ENCODE data around the gene HECTD4.
"Not testable (repeated sequence)": the region's sequence is repeated elsewhere in the genome, so short reads cannot be mapped to it uniquely, and the experiment has no call there.

Gene HECTD4

DNA sequence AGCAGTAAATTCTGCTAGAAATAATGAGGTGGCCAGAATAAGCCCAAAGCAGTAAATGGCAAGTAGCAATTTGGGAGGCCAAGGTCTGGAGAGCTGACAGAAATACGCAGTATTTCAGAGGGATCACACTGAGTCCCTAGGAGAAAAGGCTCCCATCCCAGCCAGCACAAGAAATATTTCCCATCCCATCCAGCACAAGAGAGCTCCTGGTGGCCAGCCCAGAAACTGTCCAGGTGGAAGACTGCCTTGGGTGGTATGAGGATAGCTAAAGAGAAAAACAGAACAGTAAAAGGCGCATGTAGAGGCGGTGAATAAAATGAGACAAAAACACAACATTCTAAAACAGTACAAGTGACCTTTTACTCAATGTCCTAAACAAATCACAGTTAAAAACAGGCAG, 120.7 kb downstream of the HECTD4 start:
- H3K9ac ChIP-seq (ENCODE audit: low read length) = no peak overlapping the region
- no peak overlapping the region for H3K27ac ChIP-seq (ENCODE audit: low read depth, low read length)
- peaks cover 6% of the 10 kb centered on the region for H3K36me3 ChIP-seq (ENCODE audit: control insufficient read depth, insufficient read depth, low read length)
- no peak overlapping the region for H3K4me3 ChIP-seq (ENCODE audit: low read length)
- no peaks in the 10 kb centered on the region for H3K4me1 ChIP-seq (ENCODE audit: control insufficient read depth, insufficient read depth, low read length)
- H3K27me3 ChIP-seq (ENCODE audit: control insufficient read depth, insufficient read depth, low read length) = no peaks in the 10 kb centered on the region

- peaks cover 15% of the 10 kb centered on the region for H3K36me3 ChIP-seq (ENCODE audit: control insufficient read depth, insufficient read depth, low read length)
These were observed 123.3 kb downstream of the HECTD4 start for GRCh38 chr12:112258926-112259325.

GRCh38 chr12:112256780-112257179, 125.5 kb downstream of the HECTD4 start:
- Histone ChIP-seq H3K4me1 (ENCODE audit: control insufficient read depth, insufficient read depth, low read length) (no peaks in the 10 kb centered on the region), H3K27ac (ENCODE audit: low read depth, low read length) (no peak overlapping the region), H3K4me3 (ENCODE audit: low read length) (no peak overlapping the region), H3K36me3 (ENCODE audit: control insufficient read depth, insufficient read depth, low read length) (peaks cover 23% of the 10 kb centered on the region), H3K9ac (ENCODE audit: low read length) (no peak overlapping the region), H3K27me3 (ENCODE audit: control insufficient read depth, insufficient read depth, low read length) (no peaks in the 10 kb centered on the region)

More at GRCh38 chr12:112258926-112259325, 123.3 kb downstream of the HECTD4 start:
- no peak overlapping the region for H3K27ac ChIP-seq (ENCODE audit: low read depth, low read length)
- H3K9ac ChIP-seq (ENCODE audit: low read length) = no peak overlapping the region
- H3K4me3 ChIP-seq (ENCODE audit: low read length) = no peak overlapping the region
- H3K27me3 ChIP-seq (ENCODE audit: control insufficient read depth, insufficient read depth, low read length) = no peaks in the 10 kb centered on the region
- no peaks in the 10 kb centered on the region for H3K4me1 ChIP-seq (ENCODE audit: control insufficient read depth, insufficient read depth, low read length)

- H3K36me3 ChIP-seq (ENCODE audit: control insufficient read depth, insufficient read depth, low read length) = peaks cover 28% of the 10 kb centered on the region
- no peaks in the 10 kb centered on the region for H3K4me1 ChIP-seq (ENCODE audit: control insufficient read depth, insufficient read depth, low read length)
- no peaks in the 10 kb centered on the region for H3K27me3 ChIP-seq (ENCODE audit: control insufficient read depth, insufficient read depth, low read length)
- no peak overlapping the region for H3K27ac ChIP-seq (ENCODE audit: low read depth, low read length)
- no peak overlapping the region for H3K9ac ChIP-seq (ENCODE audit: low read length)
- no peak overlapping the region for H3K4me3 ChIP-seq (ENCODE audit: low read length)
These were observed 130.0 kb downstream of the HECTD4 start for GRCh38 chr12:112252184-112252583.

GRCh38 chr12:112244902-112245301, 137.3 kb downstream of the HECTD4 start:
- H3K9ac ChIP-seq (ENCODE audit: low read length); H3K27ac ChIP-seq (ENCODE audit: low read depth, low read length); H3K27me3 ChIP-seq (ENCODE audit: control insufficient read depth, insufficient read depth, low read length); H3K4me3 ChIP-seq (ENCODE audit: low read length); H3K4me1 ChIP-seq (ENCODE audit: control insufficient read depth, insufficient read depth, low read length): not testable (repeated sequence)
- H3K36me3 ChIP-seq (ENCODE audit: control insufficient read depth, insufficient read depth, low read length) = peaks cover 21% of the 10 kb centered on the region

DNA sequence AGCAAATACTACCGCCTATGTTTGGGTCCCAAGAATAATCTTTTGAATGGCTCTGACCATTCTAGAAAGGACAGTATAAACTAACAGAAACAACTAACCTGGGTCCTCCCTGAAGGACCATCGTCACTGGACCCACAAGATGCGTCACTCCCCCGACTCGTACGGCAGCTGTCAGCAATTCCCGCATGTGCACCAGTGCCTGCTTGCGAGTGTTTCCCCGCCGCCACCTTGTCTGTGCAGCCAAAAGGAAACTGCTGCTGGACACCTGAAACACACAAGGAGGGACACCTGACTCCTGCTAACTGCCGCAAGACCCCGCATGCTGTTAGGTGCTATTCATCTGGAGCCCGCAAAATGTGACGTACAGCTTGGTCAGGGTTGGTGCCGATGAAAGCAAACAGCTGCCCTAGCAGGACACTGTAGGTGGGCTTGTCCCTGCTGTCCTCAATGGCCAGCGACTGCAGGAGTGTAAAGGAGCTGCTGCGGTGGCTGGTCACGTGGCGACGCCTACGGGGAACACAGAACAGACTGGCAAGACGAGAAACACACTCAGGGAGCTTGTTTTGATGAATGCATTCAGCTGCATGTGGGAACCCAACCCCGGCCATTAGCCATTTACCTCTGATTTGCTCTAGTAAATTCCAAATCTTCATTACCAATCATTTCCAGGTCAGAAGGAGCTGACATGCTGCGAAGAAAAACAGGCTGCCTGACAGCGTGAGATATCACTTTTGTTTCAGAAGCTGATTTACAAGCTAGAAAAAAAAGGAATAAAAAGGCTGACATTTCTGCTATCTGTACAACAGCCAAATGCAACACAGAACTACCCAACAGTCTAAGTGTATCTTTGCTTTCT, 138.7 kb downstream of the HECTD4 start:
- Histone ChIP-seq H3K36me3 (ENCODE audit: control insufficient read depth, insufficient read depth, low read length) (peaks cover 24% of the 10 kb centered on the region), H3K9ac (ENCODE audit: low read length) (no peak overlapping the region), H3K27me3 (ENCODE audit: control insufficient read depth, insufficient read depth, low read length) (no peaks in the 10 kb centered on the region), H3K27ac (ENCODE audit: low read depth, low read length) (no peak overlapping the region), H3K4me3 (ENCODE audit: low read length) (no peak overlapping the region), H3K4me1 (ENCODE audit: control insufficient read depth, insufficient read depth, low read length) (no peaks in the 10 kb centered on the region)

DNA sequence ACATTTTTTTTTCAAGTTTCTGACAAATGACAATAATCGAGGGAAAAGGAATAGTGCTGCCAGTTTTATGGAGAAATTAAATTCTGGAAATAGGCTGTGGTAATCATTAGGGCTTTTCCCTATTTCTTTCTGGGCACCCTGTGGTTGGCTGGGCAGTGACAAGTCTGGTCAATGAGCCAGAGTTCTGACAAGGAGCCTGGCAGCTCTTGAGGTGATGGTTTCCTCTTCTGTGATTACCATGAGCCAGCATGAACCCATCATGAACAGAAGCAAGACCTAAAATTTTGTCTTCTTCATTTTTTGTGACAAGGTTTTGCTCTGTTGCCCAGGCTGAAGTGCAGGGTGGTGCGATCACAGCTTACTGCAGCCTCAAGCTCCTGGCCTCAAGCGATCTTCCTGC, 141.1 kb downstream of the HECTD4 start:
- no peak overlapping the region for H3K27ac ChIP-seq (ENCODE audit: low read depth, low read length)
- H3K4me3 ChIP-seq (ENCODE audit: low read length) = no peak overlapping the region
- H3K36me3 ChIP-seq (ENCODE audit: control insufficient read depth, insufficient read depth, low read length) = peaks cover 29% of the 10 kb centered on the region
- no peak overlapping the region for H3K9ac ChIP-seq (ENCODE audit: low read length)
- H3K4me1 ChIP-seq (ENCODE audit: control insufficient read depth, insufficient read depth, low read length) = no peaks in the 10 kb centered on the region
- H3K27me3 ChIP-seq (ENCODE audit: control insufficient read depth, insufficient read depth, low read length) = no peaks in the 10 kb centered on the region

GRCh38 chr12:112239881-112240280, 142.3 kb downstream of the HECTD4 start:
- H3K4me1 ChIP-seq (ENCODE audit: control insufficient read depth, insufficient read depth, low read length) = no peaks in the 10 kb centered on the region
- H3K27me3 ChIP-seq (ENCODE audit: control insufficient read depth, insufficient read depth, low read length) = no peaks in the 10 kb centered on the region
- peaks cover 32% of the 10 kb centered on the region for H3K36me3 ChIP-seq (ENCODE audit: control insufficient read depth, insufficient read depth, low read length)
- H3K4me3 ChIP-seq (ENCODE audit: low read length) = no peak overlapping the region
- H3K27ac ChIP-seq (ENCODE audit: low read depth, low read length) = no peak overlapping the region
- H3K9ac ChIP-seq (ENCODE audit: low read length) = no peak overlapping the region

- no peaks in the 10 kb centered on the region for H3K4me1 ChIP-seq (ENCODE audit: control insufficient read depth, insufficient read depth, low read length)
- H3K4me3 ChIP-seq (ENCODE audit: low read length) = no peak overlapping the region
- no peaks in the 10 kb centered on the region for H3K27me3 ChIP-seq (ENCODE audit: control insufficient read depth, insufficient read depth, low read length)
- H3K27ac ChIP-seq (ENCODE audit: low read depth, low read length) = no peak overlapping the region
- no peak overlapping the region for H3K9ac ChIP-seq (ENCODE audit: low read length)
- H3K36me3 ChIP-seq (ENCODE audit: control insufficient read depth, insufficient read depth, low read length) = peaks cover 38% of the 10 kb centered on the region
These were observed 143.2 kb downstream of the HECTD4 start for GRCh38 chr12:112239020-112239419.

DNA sequence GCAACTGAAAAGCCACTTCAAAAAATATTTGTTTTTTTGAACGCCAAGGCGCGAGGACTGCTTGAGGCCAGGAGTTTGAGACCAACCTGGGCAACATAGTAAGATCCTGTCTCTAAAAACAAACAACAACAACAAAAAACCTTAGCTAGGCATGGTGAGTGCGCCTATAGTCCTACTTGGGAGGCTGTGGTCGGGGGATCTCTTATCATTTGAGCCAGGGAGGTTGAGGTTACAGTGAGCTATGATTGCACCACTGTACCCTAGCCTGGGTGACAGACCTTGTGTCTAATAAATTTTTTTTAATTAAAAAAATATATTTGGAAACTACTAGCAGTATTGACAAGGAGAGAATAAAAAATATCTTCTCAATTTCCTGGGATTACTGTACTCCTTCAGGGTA, 143.8 kb downstream of the HECTD4 start:
- H3K27me3 ChIP-seq (ENCODE audit: control insufficient read depth, insufficient read depth, low read length) = no peaks in the 10 kb centered on the region
- H3K36me3 ChIP-seq (ENCODE audit: control insufficient read depth, insufficient read depth, low read length) = peaks cover 35% of the 10 kb centered on the region
- no peak overlapping the region for H3K9ac ChIP-seq (ENCODE audit: low read length)
- no peak overlapping the region for H3K27ac ChIP-seq (ENCODE audit: low read depth, low read length)
- no peak overlapping the region for H3K4me3 ChIP-seq (ENCODE audit: low read length)
- no peaks in the 10 kb centered on the region for H3K4me1 ChIP-seq (ENCODE audit: control insufficient read depth, insufficient read depth, low read length)

- H3K36me3 ChIP-seq (ENCODE audit: control insufficient read depth, insufficient read depth, low read length) = peaks cover 38% of the 10 kb centered on the region
- H3K27ac ChIP-seq (ENCODE audit: low read depth, low read length) = no peak overlapping the region
These were observed 145.4 kb downstream of the HECTD4 start for GRCh38 chr12:112236786-112237185.

DNA sequence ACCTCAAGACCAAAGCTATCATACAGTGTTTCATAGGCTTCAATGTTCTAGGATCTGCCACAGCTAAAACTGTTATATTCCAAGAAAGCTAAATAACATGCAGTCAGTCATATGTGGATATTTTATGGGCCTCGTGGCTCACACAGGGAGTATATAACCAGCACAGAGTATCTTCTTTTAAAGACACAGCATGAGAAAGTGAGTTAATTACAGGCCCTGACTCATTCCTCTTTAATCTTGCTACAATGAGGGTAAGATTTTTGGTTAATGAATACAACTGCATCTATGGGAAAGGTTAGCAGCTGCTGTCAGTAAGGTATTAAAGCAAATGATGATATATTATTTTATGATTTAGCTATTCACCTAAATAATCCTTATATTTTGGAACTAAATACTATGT, 145.8 kb downstream of the HECTD4 start:
- no peaks in the 10 kb centered on the region for H3K4me1 ChIP-seq (ENCODE audit: control insufficient read depth, insufficient read depth, low read length)
- no peak overlapping the region for H3K4me3 ChIP-seq (ENCODE audit: low read length)
- H3K27ac ChIP-seq (ENCODE audit: low read depth, low read length) = no peak overlapping the region
- H3K27me3 ChIP-seq (ENCODE audit: control insufficient read depth, insufficient read depth, low read length) = no peaks in the 10 kb centered on the region
- no peak overlapping the region for H3K9ac ChIP-seq (ENCODE audit: low read length)
- H3K36me3 ChIP-seq (ENCODE audit: control insufficient read depth, insufficient read depth, low read length) = peaks cover 37% of the 10 kb centered on the region

More at GRCh38 chr12:112236786-112237185, 145.4 kb downstream of the HECTD4 start:
- Histone ChIP-seq H3K4me1 (ENCODE audit: control insufficient read depth, insufficient read depth, low read length) (no peaks in the 10 kb centered on the region), H3K4me3 (ENCODE audit: low read length) (no peak overlapping the region), H3K27me3 (ENCODE audit: control insufficient read depth, insufficient read depth, low read length) (no peaks in the 10 kb centered on the region), H3K9ac (ENCODE audit: low read length) (no peak overlapping the region)

GRCh38 chr12:112234303-112234702, 147.9 kb downstream of the HECTD4 start:
- H3K36me3 ChIP-seq (ENCODE audit: control insufficient read depth, insufficient read depth, low read length) = peaks cover 32% of the 10 kb centered on the region
- H3K27me3 ChIP-seq (ENCODE audit: control insufficient read depth, insufficient read depth, low read length) = no peaks in the 10 kb centered on the region
- no peaks in the 10 kb centered on the region for H3K4me1 ChIP-seq (ENCODE audit: control insufficient read depth, insufficient read depth, low read length)
- H3K27ac ChIP-seq (ENCODE audit: low read depth, low read length) = no peak overlapping the region
- H3K4me3 ChIP-seq (ENCODE audit: low read length) = no peak overlapping the region
- no peak overlapping the region for H3K9ac ChIP-seq (ENCODE audit: low read length)
